HuH-7.5 (cell line): ENCODE data around the gene LIPC.
"Not testable (repeated sequence)": the region's sequence is repeated elsewhere in the genome, so short reads cannot be mapped to it uniquely, and the experiment has no call there.

Experiments used
- DNase-seq: peaks from one replicate; pipeline ENCODE4 v3.0.0; 2011; ENCODE audit warnings: low spot score

Gene LIPC

GRCh38 chr15:58589047-58589446 is 157.3 kb downstream of the LIPC start:
- DNase-seq = no peak

GRCh38 chr15:58590236-58590635 is 158.4 kb downstream of the LIPC start:
- no peak for DNase-seq

- DNase-seq = no peak
Measured at GRCh38 chr15:58590926-58591325, 159.1 kb downstream of the LIPC start.

GRCh38 chr15:58593870-58594269 is 162.1 kb downstream of the LIPC start:
- no peak for DNase-seq

- DNase-seq = no peak
Measured at GRCh38 chr15:58594898-58595297, 163.1 kb downstream of the LIPC start.

GRCh38 chr15:58595516-58596263 is 163.9 kb downstream of the LIPC start:
- no peak for DNase-seq

GRCh38 chr15:58597943-58598828 is 166.4 kb downstream of the LIPC start:
- no peak for DNase-seq

GRCh38 chr15:58598829-58599210 is 167.0 kb downstream of the LIPC start:
- DNase-seq = no peak

GRCh38 chr15:58602823-58603222 is 171.0 kb downstream of the LIPC start:
- DNase-seq = no peak

- DNase-seq = not testable (repeated sequence)
Measured at GRCh38 chr15:58603927-58604326, 172.1 kb downstream of the LIPC start.

- DNase-seq = no peak
Measured at GRCh38 chr15:58604455-58604923, 172.7 kb downstream of the LIPC start.

GRCh38 chr15:58605931-58606530 is 174.2 kb downstream of the LIPC start:
- no peak for DNase-seq

- DNase-seq = no peak
Measured at GRCh38 chr15:58606577-58607080, 174.8 kb downstream of the LIPC start.

GRCh38 chr15:58608129-58608590 is 176.4 kb downstream of the LIPC start:
- no peak for DNase-seq

GRCh38 chr15:58608711-58609110 is 176.9 kb downstream of the LIPC start:
- no peak for DNase-seq

- DNase-seq = no peak
Measured at GRCh38 chr15:58611731-58612676, 180.2 kb downstream of the LIPC start.

GRCh38 chr15:58616171-58616570 is 184.4 kb downstream of the LIPC start:
- DNase-seq = no peak
